IMR-90 (cell line): Measurements from ENCODE around the gene SLC22A14. TPM values are rescaled to one million over a fixed set of nuclear protein-coding genes. Genes with fewer than 3 reads are reported as not detected.

Experiments
- ATAC-seq: fragments of 200-7000 bp; cut with Tn5 transposase; 2 replicates; pipeline ENCODE4 v1.9.1; 2020; ENCODE audit warnings: low read depth, mild to moderate bottlenecking, moderate library complexity
- BruUV-seq: library from RNA; stranded (reverse); fragments of 400-500 nt; replicated peaks from 2 replicates; lab custom pipeline; 2021; lab: Mats Ljungman, UMichigan
- CTCF ChIA-PET: fragments of 300-600 bp; formaldehyde crosslinking; extraction: SDS; loops from one replicate; lab custom pipeline; 2021; ENCODE audit warnings: antibody characterized with exemption; lab: Yijun Ruan, JAX
- POLR2A ChIA-PET: fragments of 300-600 bp; sonication (Branson Sonifier 250); formaldehyde crosslinking; loops from one replicate; lab custom pipeline; 2022; ENCODE audit warnings: antibody characterized with exemption; ENCODE audit not compliant: unreplicated experiment; lab: Charles Lee
- DNase-seq: peaks from one replicate; pipeline ENCODE4 v3.0.0; 2013
- H2AFZ ChIP-seq: replicated peaks from 2 replicates; pipeline ENCODE3; 2013; ENCODE audit warnings: low read length, mild to moderate bottlenecking; ENCODE audit not compliant: poor library complexity
- H2AK5ac ChIP-seq: 2 replicates; pipeline ENCODE4 v1.6.1; 2013; ENCODE audit warnings: low read depth, low read length, inconsistent platforms
- H2AK9ac ChIP-seq: replicated peaks from 2 replicates; pipeline ENCODE3; 2013; ENCODE audit warnings: mild to moderate bottlenecking, low read depth, low read length, moderate library complexity; ENCODE audit not compliant: poor library complexity
- H2BK120ac ChIP-seq: 2 replicates; pipeline ENCODE4 v1.6.1; 2013; ENCODE audit warnings: low read depth, low read length, inconsistent platforms
- H2BK15ac ChIP-seq: 3 replicates; pipeline ENCODE4 v1.6.1; 2013; ENCODE audit warnings: low read depth, low read length, inconsistent platforms
- H2BK20ac ChIP-seq: 2 replicates; pipeline ENCODE4 v1.6.1; 2013; ENCODE audit warnings: low read depth, mild to moderate bottlenecking, inconsistent platforms, low read length, moderate library complexity
- H2BK5ac ChIP-seq: 2 replicates; pipeline ENCODE4 v1.6.1; 2013; ENCODE audit warnings: mild to moderate bottlenecking, low read depth, low read length, inconsistent platforms; ENCODE audit not compliant: poor library complexity, severe bottlenecking
- H3K14ac ChIP-seq: replicated peaks from 2 replicates; pipeline ENCODE4 v1.6.1; 2013; ENCODE audit warnings: low read depth, low read length, inconsistent platforms
- H3K18ac ChIP-seq: 2 replicates; pipeline ENCODE4 v1.6.1; 2013; ENCODE audit warnings: low read depth, low read length, control low read depth
- H3K23ac ChIP-seq: 2 replicates; pipeline ENCODE4 v1.6.1; 2013; ENCODE audit warnings: low read depth, low read length, inconsistent platforms
- H3K27ac ChIP-seq: 2 replicates; pipeline ENCODE4 v1.5.1; 2013; ENCODE audit warnings: mild to moderate bottlenecking, control low read depth, low read length; ENCODE audit not compliant: insufficient read depth
- H3K27me3 ChIP-seq: 2 replicates; pipeline ENCODE4 v1.6.1; 2013; ENCODE audit warnings: low read length; ENCODE audit not compliant: control insufficient read depth, insufficient read depth
- H3K36me3 ChIP-seq: 2 replicates; pipeline ENCODE4 v1.6.1; 2013; ENCODE audit warnings: low read length, mixed read lengths; ENCODE audit not compliant: control insufficient read depth, insufficient read depth
- H3K4ac ChIP-seq: 2 replicates; pipeline ENCODE4 v1.6.1; 2013; ENCODE audit warnings: low read depth, low read length, inconsistent platforms
- H3K4me1 ChIP-seq: 2 replicates; pipeline ENCODE4 v1.6.1; 2013; ENCODE audit warnings: low read length, mixed read lengths; ENCODE audit not compliant: control insufficient read depth, insufficient read depth
- H3K4me2 ChIP-seq: 2 replicates; pipeline ENCODE4 v1.6.1; 2013; ENCODE audit warnings: low read depth, mild to moderate bottlenecking, control low read depth, low read length, moderate library complexity
- H3K4me3 ChIP-seq: 2 replicates; pipeline ENCODE4 v1.5.1; 2013; ENCODE audit warnings: low read depth, mild to moderate bottlenecking, control low read depth, low read length, moderate library complexity; ENCODE audit not compliant: insufficient read depth
- H3K56ac ChIP-seq: 2 replicates; pipeline ENCODE4 v1.6.1; 2013; ENCODE audit warnings: low read length, inconsistent platforms; ENCODE audit not compliant: insufficient read depth; ENCODE audit errors: extremely low read depth
- H3K79me1 ChIP-seq, 2 experiments: 2 replicates each; pipeline ENCODE4 v1.6.1; 2013; ENCODE audit warnings: low read length in 2 of 2, inconsistent platforms in 1 of 2, low read depth in 1 of 2
- H3K9ac ChIP-seq: 2 replicates; pipeline ENCODE4 v1.6.1; 2013; ENCODE audit warnings: low read depth, low read length, control low read depth
- H3K9me1 ChIP-seq: 2 replicates; pipeline ENCODE4 v1.6.1; 2013; ENCODE audit warnings: low read length, inconsistent platforms; ENCODE audit not compliant: insufficient read depth
- H3K9me3 ChIP-seq: 2 replicates; pipeline ENCODE4 v1.6.1; 2013; ENCODE audit warnings: low read length; ENCODE audit not compliant: control insufficient read depth, insufficient read depth
- H4K20me1 ChIP-seq: 2 replicates; pipeline ENCODE4 v1.6.1; 2013; ENCODE audit warnings: low read length, inconsistent platforms; ENCODE audit not compliant: insufficient read depth
- H4K5ac ChIP-seq: 2 replicates; pipeline ENCODE4 v1.6.1; 2013; ENCODE audit warnings: mild to moderate bottlenecking, low read depth, low read length, control low read depth
- H4K8ac ChIP-seq, 2 experiments: 2 replicates each; pipeline ENCODE4 v1.6.1; 2013; ENCODE audit warnings: low read depth in 2 of 2, low read length in 2 of 2, control low read depth in 1 of 2, inconsistent platforms in 1 of 2
- H4K91ac ChIP-seq: 2 replicates; pipeline ENCODE4 v1.6.1; 2013; ENCODE audit warnings: low read depth, low read length, inconsistent platforms; ENCODE audit not compliant: insufficient read depth
- BHLHE40 ChIP-seq: fragments of 150-350 bp; IDR thresholded peaks from 2 replicates; pipeline ENCODE4 v1.6.1; 2016; ENCODE audit warnings: mild to moderate bottlenecking, low read depth, low read length
- CEBPB ChIP-seq: IDR thresholded peaks from 2 replicates; pipeline ENCODE4 v1.6.1; 2012; ENCODE audit warnings: low read depth, low read length, improper control_type of control experiment
- CHD1 ChIP-seq: IDR thresholded peaks from 2 replicates; pipeline ENCODE4 v1.6.1; 2012; ENCODE audit warnings: low read depth, low read length, improper control_type of control experiment
- CTCF ChIP-seq: conservative IDR thresholded peaks from 2 replicates; pipeline ENCODE4 v1.5.1; 2012; ENCODE audit warnings: mild to moderate bottlenecking, low read depth, low read length, improper control_type of control experiment
- FOS ChIP-seq: fragments of 150-350 bp; IDR thresholded peaks from 2 replicates; pipeline ENCODE4 v1.6.1; 2016; ENCODE audit warnings: low read depth, low read length
- MAFK ChIP-seq: IDR thresholded peaks from 2 replicates; pipeline ENCODE4 v1.6.1; 2012; ENCODE audit warnings: low read depth, low read length, improper control_type of control experiment
- MAZ ChIP-seq: IDR thresholded peaks from 2 replicates; pipeline ENCODE4 v1.6.1; 2012; ENCODE audit warnings: low read depth, mild to moderate bottlenecking, low read length, improper control_type of control experiment, moderate library complexity, borderline replicate concordance
- MXI1 ChIP-seq: IDR thresholded peaks from 2 replicates; pipeline ENCODE4 v1.6.1; 2012; ENCODE audit warnings: low read depth, mild to moderate bottlenecking, low read length, moderate library complexity, borderline replicate concordance
- NFE2L2 ChIP-seq: fragments of 150-350 bp; IDR thresholded peaks from 2 replicates; pipeline ENCODE4 v1.6.1; 2016; ENCODE audit warnings: low read depth, mild to moderate bottlenecking, low read length
- RAD21 ChIP-seq: IDR thresholded peaks from 2 replicates; pipeline ENCODE4 v1.6.1; 2012; ENCODE audit warnings: low read length, improper control_type of control experiment
- RCOR1 ChIP-seq: IDR thresholded peaks from 2 replicates; pipeline ENCODE4 v1.6.1; 2012; ENCODE audit warnings: mild to moderate bottlenecking, low read length, improper control_type of control experiment; ENCODE audit not compliant: insufficient replicate concordance
- RFX5 ChIP-seq: IDR thresholded peaks from 2 replicates; pipeline ENCODE4 v1.8.0; 2012; ENCODE audit warnings: low read depth, mild to moderate bottlenecking, low read length, moderate library complexity
- dilution Hi-C: fragments of 300-500 bp; cut with HindIII; formaldehyde crosslinking; loops from one replicate; pipeline ENCODE4 v1.14.3; 2018; ENCODE audit warnings: low sequenced_read_pairs; ENCODE audit not compliant: unreplicated experiment
- in situ Hi-C: fragments of 300-500 bp; cut with MboI; formaldehyde crosslinking; loops from 3 replicates; pipeline ENCODE4 v1.14.3; 2019; ENCODE audit warnings: low sequenced_read_pairs, inconsistent platforms, mixed read lengths
- intact Hi-C: fragments of 100-400 bp; cut with micrococcal nuclease; formaldehyde crosslinking; loops from 2 replicates; pipeline ENCODE4 v1.10.0; 2022
- polyA plus RNA-seq, 3 experiments: library from polyadenylated mRNA; depleted of rRNA; stranded (reverse); fragments of >200 nt; gene quantifications; 2 replicates each; pipeline ENCODE4 v1.2.3, GENCODE V29; 2012; ENCODE audit warnings: low replicate concordance in 1 of 3
- total RNA-seq: library from RNA; depleted of rRNA; stranded (reverse); fragments of >200 nt; gene quantifications from 2 replicates; pipeline ENCODE4 v1.2.3, GENCODE V29; 2012
- TF ChIP-seq, protein P1 (sequence below): fragments of 150-350 bp; IDR thresholded peaks from 2 replicates; pipeline ENCODE4 v1.6.1; 2016; ENCODE audit warnings: low read depth, mild to moderate bottlenecking, low read length, moderate library complexity, borderline replicate concordance
- TF ChIP-seq, protein P2 (sequence below): fragments of 150-350 bp; IDR thresholded peaks from 2 replicates; pipeline ENCODE4 v1.6.1; 2017; ENCODE audit warnings: mild to moderate bottlenecking, antibody characterized with exemption, low read length, low read depth

SLC22A14 gene
- total and polyA plus RNA-seq, 2 of the 4 experiments (the other 2 are of a cell fraction), result under 0.01 to 0.07 TPM

DNA sequence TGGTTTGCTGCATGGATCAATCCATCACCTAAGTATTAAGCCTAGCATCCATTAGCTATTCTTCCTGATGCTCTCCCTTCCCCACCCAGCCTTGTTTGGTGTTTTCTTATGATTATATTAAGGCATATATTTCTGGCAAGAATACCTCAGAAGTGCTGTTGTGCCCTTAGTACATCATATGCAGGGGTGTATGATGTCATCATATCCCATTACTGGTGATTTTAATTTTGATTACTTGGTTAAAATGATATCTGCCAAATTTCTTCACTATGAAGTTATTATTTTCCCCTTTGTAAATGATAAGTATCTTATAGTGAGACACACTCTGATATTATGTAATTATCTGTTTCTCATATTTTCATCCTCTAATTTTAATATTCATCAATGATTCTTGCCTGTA, 15.4 kb downstream of the SLC22A14 start:
- in situ Hi-C loops (no loop called here), dilution Hi-C loops (no loop called here), intact Hi-C loops (no loop called here)
- H3K4me1 ChIP-seq, result no peaks in the 10 kb centered on the region
- no peak for TF ChIP-seq CHD1
- TF ChIP-seq BHLHE40, result no peak
- no peak for TF ChIP-seq RAD21
- no peak for TF ChIP-seq RFX5
- TF ChIP-seq MAZ, result no peak
- no peak for TF ChIP-seq MAFK
- no peak for TF ChIP-seq RCOR1
- no peak for TF ChIP-seq CTCF
- TF ChIP-seq CEBPB, result no peak
- TF ChIP-seq, protein P1, sequence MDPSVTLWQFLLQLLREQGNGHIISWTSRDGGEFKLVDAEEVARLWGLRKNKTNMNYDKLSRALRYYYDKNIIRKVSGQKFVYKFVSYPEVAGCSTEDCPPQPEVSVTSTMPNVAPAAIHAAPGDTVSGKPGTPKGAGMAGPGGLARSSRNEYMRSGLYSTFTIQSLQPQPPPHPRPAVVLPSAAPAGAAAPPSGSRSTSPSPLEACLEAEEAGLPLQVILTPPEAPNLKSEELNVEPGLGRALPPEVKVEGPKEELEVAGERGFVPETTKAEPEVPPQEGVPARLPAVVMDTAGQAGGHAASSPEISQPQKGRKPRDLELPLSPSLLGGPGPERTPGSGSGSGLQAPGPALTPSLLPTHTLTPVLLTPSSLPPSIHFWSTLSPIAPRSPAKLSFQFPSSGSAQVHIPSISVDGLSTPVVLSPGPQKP, result no peak
- TF ChIP-seq MXI1, result no peak
- TF ChIP-seq FOS, result no peak
- TF ChIP-seq, protein P2, sequence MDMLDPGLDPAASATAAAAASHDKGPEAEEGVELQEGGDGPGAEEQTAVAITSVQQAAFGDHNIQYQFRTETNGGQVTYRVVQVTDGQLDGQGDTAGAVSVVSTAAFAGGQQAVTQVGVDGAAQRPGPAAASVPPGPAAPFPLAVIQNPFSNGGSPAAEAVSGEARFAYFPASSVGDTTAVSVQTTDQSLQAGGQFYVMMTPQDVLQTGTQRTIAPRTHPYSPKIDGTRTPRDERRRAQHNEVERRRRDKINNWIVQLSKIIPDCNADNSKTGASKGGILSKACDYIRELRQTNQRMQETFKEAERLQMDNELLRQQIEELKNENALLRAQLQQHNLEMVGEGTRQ, result no peak
- TF ChIP-seq NFE2L2, result no peak
- H4K20me1 ChIP-seq, result no peaks in the 10 kb centered on the region
- H2AK5ac ChIP-seq, result no peak overlapping the region
- no peak overlapping the region for H3K14ac ChIP-seq
- ATAC-seq (no peak), DNase-seq (no peak)
- no peak overlapping the region for H3K18ac ChIP-seq
- H3K23ac ChIP-seq, result no peak overlapping the region
- no peak overlapping the region for H2BK5ac ChIP-seq
- H4K8ac ChIP-seq, result no peak overlapping the region
- peaks cover 2% of the 10 kb centered on the region; the same call in 1 of the 2 replicates for H3K27me3 ChIP-seq
- H3K4ac ChIP-seq, result no peak overlapping the region
- H2AFZ ChIP-seq, result no peak overlapping the region
- ChIA-PET CTCF (interaction anchor here (0.5 to 1.6 kb wide), 11 partner anchors 12 to 1156 kb away, joined by 3 to 5 read pairs (median 3); partner anchors contain the start of gene ACAA1), POLR2A (no interaction called here)
- no peak overlapping the region for H3K56ac ChIP-seq
- H3K9me3 ChIP-seq, result no peaks in the 10 kb centered on the region
- H2BK120ac ChIP-seq, result no peak overlapping the region
- H2BK20ac ChIP-seq, result no peak overlapping the region
- H3K4me3 ChIP-seq, result no peak overlapping the region
- H3K36me3 ChIP-seq, result no peaks in the 10 kb centered on the region
- H3K9ac ChIP-seq, result no peak overlapping the region
- no TSS peak for BruUV-seq
- no peak overlapping the region for H2AK9ac ChIP-seq
- no peaks in the 10 kb centered on the region for H3K79me1 ChIP-seq
- no peak overlapping the region for H3K4me2 ChIP-seq
- no peak overlapping the region for H4K91ac ChIP-seq
- no peak overlapping the region for H4K5ac ChIP-seq
- H3K27ac ChIP-seq, result no peak overlapping the region
- no peaks in the 10 kb centered on the region for H3K9me1 ChIP-seq
- H2BK15ac ChIP-seq, result no peak overlapping the region
